Brain microvascular endothelial cell (primary cell): ENCODE results near the gene ARHGEF4.

Experiments
- DNase-seq: peaks from one replicate; pipeline ENCODE4 v3.0.0-alpha.2; 2020
- H3K27ac ChIP-seq: fragments of 250-450 bp; sonication (Bioruptor Pico); 2 replicates; pipeline ENCODE4 v1.5.1; 2020; ENCODE audit warnings: mild to moderate bottlenecking, moderate library complexity
- H3K27me3 ChIP-seq: fragments of 250-450 bp; sonication (Bioruptor Pico); replicated peaks from 2 replicates; pipeline ENCODE4 v1.5.1; 2020; ENCODE audit warnings: mild to moderate bottlenecking
- H3K36me3 ChIP-seq: fragments of 250-450 bp; sonication (Bioruptor Pico); replicated peaks from 2 replicates; pipeline ENCODE4 v1.5.1; 2020; ENCODE audit warnings: mild to moderate bottlenecking
- H3K4me3 ChIP-seq: 2 replicates; pipeline ENCODE4 v1.5.1; 2011; ENCODE audit warnings: low read depth, mild to moderate bottlenecking, control low read depth, low read length, moderate library complexity
- CTCF ChIP-seq: IDR thresholded peaks from 2 replicates; pipeline ENCODE4 v1.5.1; 2011; ENCODE audit warnings: low read depth, mild to moderate bottlenecking, moderate library complexity, low read length, control low read depth, inconsistent platforms; ENCODE audit errors: missing control alignments
- in situ Hi-C: cut with HindIII; loops from 2 replicates; pipeline ENCODE4 v1.10.0; 2017; ENCODE audit warnings: low sequenced_read_pairs, low pct_ligation_motif_present

ARHGEF4 gene

GRCh38 chr2:130820279-130820861 lies 16.3 kb upstream of the ARHGEF4 start:
- Histone ChIP-seq H3K27me3 (no peaks in the 10 kb centered on the region), H3K36me3 (no peaks in the 10 kb centered on the region), H3K27ac (no peak overlapping the region), H3K4me3 (no peak overlapping the region)
- DNase-seq, result no peak
- in situ Hi-C loops, result no loop called here
- TF ChIP-seq CTCF, result no peak

GRCh38 chr2:130821867-130822266 lies 14.8 kb upstream of the ARHGEF4 start:
- Histone ChIP-seq H3K4me3 (no peak overlapping the region), H3K27ac (no peak overlapping the region), H3K27me3 (no peaks in the 10 kb centered on the region), H3K36me3 (no peaks in the 10 kb centered on the region)
- in situ Hi-C loops, result no loop called here
- TF ChIP-seq CTCF, result no peak
- DNase-seq, result no peak

GRCh38 chr2:130822766-130823165 lies 13.9 kb upstream of the ARHGEF4 start:
- Histone ChIP-seq H3K36me3 (no peaks in the 10 kb centered on the region), H3K27ac (no peak overlapping the region), H3K4me3 (no peak overlapping the region), H3K27me3 (no peaks in the 10 kb centered on the region)
- no peak for DNase-seq
- no peak for TF ChIP-seq CTCF
- in situ Hi-C loops, result no loop called here

- no peak overlapping the region for H3K4me3 ChIP-seq
- H3K36me3 ChIP-seq, result no peaks in the 10 kb centered on the region
- TF ChIP-seq CTCF, result no peak
- no peak for DNase-seq
- H3K27me3 ChIP-seq, result no peaks in the 10 kb centered on the region
- in situ Hi-C loops, result no loop called here
- no peak overlapping the region for H3K27ac ChIP-seq
These were observed 13.4 kb upstream of the ARHGEF4 start for GRCh38 chr2:130823171-130823885.

GRCh38 chr2:130823886-130824491 lies 12.7 kb upstream of the ARHGEF4 start:
- Histone ChIP-seq H3K27ac (peak overlapping the region; percentile 57), H3K27me3 (no peaks in the 10 kb centered on the region), H3K36me3 (no peaks in the 10 kb centered on the region), H3K4me3 (no peak overlapping the region)
- DNase-seq, result no peak
- no peak for TF ChIP-seq CTCF
- in situ Hi-C loops, result no loop called here
